ENCODE measurements around the gene CPOX.

CPOX gene

DNA sequence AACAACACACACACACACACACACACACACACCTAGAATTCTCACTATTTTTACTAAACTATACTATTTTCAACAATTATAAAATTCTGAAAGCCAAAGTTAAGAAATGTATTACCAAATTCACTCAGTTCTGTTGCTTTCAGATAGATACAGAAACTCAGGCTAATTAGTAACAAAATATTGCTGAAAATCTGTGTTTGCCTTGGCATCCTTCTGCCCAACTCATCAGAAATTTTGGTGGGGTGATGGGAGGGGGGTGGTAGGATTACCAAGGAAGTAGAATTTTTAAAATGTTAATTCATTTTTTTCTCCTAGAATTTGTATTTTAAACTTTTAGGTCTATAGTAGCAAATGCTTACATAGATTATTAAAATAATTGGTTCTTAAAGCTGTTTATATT lies 2.7 kb upstream of the CPOX start:
- no peak for DNase-seq (ENCODE audit: low read depth)

DNA sequence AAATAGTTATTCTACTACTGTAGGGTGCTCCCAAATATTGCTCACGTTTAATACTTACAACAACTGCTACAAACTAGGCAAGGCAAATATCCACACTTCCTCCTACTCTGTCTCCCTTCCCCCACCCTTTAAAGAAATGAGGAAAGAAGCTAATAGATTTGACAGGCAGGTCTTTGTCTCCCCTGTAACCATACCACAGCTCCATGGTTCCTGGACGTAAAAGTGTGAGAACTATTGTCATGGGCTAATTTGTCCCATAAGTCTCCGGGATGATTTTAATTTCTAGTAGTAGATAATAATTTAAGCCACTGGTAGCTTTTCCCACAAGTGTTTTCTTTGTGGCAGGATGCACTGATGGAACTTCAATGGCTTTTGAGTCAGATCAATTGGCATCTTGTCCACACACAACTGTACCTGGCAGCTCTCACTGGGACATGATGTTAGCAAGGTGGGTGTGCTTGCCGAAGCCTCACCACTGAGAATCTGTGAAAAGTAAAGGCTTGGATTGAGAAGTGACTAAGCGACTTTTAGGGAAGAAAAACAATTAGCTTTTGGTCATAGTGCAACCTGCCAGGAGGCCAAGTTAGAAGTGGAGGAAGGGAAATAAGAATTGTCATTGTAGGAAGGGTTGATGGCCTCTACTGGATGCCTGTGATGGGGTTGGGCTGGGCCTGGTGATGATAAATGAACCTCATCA lies 1.4 kb upstream of the CPOX start:
- DNase-seq (ENCODE audit: low read depth) = no peak

GRCh38 chr3:98592345-98592935 lies 971 bp downstream of the CPOX start:
- DNase-seq (ENCODE audit: low read depth) = no peak

DNA sequence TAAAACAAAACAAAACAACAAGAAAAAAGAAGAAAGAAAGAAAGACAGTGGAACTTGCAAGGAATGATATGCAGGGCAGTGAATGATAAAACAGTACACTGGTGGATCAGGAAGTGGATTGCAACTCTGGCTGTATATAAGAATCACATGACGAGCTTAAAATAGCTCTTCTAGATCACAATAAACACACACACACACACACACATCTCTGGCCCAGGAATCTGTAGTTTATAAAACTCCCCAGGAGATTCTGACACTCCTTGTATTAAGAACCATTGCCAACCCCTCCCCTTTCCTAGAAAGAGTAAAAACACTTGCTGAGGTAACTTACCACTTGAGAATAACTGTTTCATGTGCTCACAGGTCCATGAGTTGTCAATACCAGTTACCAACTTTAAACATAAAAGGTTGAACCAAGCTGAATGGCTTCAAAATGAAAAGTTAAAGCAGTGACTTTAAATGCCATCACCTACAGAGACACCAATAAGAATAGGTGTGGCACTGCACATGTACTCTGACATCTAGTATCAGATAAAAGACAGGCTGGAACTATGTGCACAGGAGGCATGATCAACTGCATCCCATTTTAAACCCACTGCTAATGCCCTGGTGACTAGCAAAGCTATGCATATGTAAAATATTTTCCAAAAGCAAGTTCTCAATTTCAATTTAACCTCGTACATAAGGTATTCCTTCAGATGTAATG lies 3.9 kb downstream of the CPOX start:
- peak; percentile 11 for DNase-seq (ENCODE audit: low read depth)

GRCh38 chr3:98588065-98588464 lies 5.3 kb downstream of the CPOX start:
- peak; percentile 51 for DNase-seq (ENCODE audit: low read depth)

- no peak for DNase-seq (ENCODE audit: low read depth)
Measured at GRCh38 chr3:98587654-98588053, 5.8 kb downstream of the CPOX start.

GRCh38 chr3:98584547-98584946 lies 8.9 kb downstream of the CPOX start:
- no peak for DNase-seq (ENCODE audit: low read depth)

GRCh38 chr3:98583766-98584165 lies 9.6 kb downstream of the CPOX start:
- no peak for DNase-seq (ENCODE audit: low read depth)

DNA sequence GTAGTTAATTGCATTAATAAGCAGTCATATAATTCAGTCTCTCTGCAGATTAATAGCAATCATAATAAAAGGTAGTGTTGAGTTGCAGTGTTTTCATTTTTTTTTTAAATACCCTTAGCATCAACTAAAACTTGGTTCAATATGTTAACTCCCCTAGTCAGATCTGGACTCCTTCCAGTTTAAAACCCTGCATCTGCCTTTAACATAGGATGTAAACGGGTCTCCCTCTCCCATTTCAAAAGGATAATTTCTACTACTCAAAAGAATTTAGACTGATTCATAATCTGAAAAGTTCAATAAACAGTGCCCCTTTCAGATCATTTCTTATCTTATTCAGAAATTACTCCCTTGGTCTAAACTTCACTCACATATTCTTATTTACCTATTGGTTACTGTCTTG lies 11.4 kb downstream of the CPOX start:
- no peak for DNase-seq (ENCODE audit: low read depth)

DNA sequence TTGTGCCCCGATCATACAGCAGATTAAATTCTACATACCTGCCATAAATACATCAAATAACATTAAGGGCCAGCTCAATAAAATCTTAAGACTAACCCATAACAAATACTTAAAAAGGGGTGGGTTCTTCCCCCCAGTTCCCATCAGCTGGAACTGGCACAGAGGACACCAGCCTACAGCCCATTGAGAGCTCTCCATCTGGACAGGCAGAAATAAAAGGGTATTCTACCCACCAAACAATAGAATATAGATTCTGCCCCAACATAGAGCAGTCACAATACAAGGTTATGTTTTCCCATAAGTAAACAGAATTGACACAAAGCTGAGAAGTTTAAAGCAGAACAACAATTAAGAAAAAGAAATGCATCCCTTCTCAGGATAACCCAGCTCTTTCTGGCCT lies 11.9 kb downstream of the CPOX start:
- no peak for DNase-seq (ENCODE audit: low read depth)

DNA sequence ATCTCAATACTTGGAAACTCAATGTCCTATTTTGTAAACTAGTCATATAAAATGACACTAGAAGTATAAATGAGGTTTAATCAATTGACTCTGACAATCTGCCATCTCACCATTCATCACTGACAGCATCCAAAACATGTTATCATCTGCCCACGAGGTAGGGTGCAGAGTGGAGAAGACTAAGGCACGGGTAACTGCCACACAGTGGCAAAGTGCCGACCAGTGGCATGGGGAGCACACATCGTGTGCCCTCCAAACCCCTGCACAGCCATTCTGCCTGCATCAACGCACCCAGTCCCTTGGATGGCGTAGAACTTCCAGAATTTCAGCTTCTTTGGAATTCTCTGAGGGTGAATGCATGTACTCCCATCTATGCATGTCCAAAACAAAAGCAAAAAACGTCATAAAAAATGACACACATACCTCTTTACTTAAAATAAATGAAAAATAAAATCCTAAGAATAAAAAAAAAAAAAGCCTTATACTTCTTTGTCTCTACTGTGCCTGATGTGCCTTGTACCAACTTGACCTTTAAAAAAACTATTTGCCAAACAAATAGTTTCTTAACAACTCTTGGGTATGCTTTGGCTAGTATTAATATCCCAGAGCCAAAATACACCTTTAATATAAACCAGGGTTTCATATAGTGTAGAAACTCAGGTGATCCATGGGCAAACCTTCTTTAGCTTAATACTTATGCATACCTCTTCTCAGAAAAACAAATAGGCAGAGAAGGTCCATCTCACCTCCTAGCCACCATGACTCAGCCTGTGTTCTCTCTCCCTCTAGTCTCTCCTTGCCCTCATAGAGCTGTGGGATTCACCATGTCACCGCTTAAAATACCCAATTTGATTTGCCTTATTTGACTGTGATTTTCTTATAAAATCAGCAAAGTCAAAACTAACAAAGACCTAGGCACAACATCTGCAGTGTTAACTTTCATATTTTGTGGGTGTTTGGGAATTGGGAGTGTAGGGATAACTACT lies 12.7 kb downstream of the CPOX start:
- no peak for DNase-seq (ENCODE audit: low read depth)

DNA sequence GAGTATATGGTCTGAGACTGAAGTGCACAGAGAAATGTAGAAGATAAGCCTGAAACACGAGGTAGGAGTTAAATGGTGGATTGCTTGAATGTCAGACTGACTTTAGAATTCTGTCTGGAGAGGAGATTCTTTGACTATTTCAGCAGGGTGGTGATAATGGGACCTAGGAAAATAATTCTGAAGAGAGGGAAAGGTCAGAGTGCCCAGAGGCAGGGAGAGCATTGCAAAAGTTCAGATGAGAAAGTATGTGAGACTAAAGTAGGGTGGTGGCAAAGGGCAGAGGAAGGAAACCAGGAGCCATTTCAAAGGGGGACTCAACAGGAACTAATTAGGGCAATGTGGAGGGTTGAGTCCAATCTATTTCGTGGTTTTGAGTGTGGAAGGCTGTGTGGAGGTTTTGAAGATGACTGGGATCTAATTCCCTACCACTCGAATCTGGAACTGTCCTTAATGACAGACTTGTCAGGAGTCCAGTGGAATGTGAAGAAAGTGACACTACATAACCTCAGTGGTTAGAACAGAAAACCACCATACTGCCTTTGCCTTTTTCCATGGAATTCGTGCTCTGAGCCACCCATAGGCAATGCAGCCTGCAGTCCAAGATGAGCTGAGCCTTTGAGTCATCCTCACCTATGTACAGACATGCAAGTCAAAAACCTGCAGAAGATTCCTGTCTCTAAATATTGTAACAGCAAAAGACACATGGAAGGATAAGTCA lies 16.1 kb downstream of the CPOX start:
- peak; percentile 58 for DNase-seq (ENCODE audit: low read depth)

- no peak for DNase-seq (ENCODE audit: low read depth)
Measured at GRCh38 chr3:98574132-98574531, 19.3 kb downstream of the CPOX start.

- no peak for DNase-seq (ENCODE audit: low read depth)
Measured at GRCh38 chr3:98573181-98573728, 20.2 kb downstream of the CPOX start.

DNA sequence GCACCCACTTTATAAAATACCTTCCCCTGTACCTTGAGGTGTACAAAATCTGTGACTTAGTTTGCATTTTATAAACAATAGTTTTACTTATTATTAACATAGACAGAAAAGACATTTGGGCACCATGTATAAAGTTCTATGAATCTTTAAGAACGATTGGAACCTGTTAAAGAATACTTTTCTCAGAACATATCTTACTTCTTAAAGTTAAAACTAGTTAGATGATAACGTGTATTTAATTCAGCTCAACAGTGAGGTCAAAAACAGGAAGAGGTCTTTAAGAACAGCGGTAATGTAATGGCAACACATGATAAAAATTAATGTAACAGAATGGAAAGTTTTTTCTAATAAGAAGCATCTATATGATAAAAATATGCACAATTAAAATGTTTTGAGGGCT lies 25.0 kb downstream of the CPOX start:
- DNase-seq (ENCODE audit: low read depth) = no peak

- DNase-seq (ENCODE audit: low read depth) = no peak
Measured at GRCh38 chr3:98567666-98568270, 25.6 kb downstream of the CPOX start.

DNA sequence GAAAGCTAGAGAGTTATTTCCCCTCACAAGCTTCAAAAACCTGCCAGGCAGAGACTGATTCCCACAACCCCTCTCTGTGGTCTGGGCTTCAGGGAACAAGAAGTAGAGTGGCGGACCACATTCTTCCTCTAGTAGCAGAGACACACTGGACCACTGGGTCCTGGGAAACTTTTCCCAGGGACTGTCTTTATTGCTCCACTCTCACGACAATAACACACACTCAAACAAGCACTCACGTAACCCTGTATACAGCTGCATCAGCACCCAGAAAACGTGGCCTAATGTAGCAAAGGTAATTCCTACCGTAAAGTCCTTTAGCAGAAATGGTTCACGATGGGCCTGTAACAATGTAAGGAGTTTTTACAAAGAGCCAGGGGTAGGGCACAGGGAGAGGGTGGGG lies 27.6 kb downstream of the CPOX start:
- no peak for DNase-seq (ENCODE audit: low read depth)

DNA sequence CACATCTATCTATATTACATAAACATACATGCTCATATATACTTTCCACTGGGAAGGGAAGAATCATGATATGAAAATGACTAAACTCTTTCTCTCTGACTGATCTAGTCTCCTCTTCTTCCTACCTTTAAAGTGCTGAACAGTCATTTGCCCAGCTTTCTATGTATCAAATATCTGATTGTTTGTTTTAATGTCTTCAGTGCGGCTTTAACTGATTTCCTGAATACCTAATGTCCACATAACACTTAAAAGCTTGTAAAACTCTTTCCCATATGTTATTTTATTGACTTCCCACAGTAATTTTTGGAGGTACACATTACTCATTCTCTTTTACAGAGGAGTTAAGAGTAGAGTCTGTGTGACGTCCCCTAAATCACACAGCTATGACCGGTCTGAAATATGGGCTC lies 28.2 kb downstream of the CPOX start:
- no peak for DNase-seq (ENCODE audit: low read depth)

DNA sequence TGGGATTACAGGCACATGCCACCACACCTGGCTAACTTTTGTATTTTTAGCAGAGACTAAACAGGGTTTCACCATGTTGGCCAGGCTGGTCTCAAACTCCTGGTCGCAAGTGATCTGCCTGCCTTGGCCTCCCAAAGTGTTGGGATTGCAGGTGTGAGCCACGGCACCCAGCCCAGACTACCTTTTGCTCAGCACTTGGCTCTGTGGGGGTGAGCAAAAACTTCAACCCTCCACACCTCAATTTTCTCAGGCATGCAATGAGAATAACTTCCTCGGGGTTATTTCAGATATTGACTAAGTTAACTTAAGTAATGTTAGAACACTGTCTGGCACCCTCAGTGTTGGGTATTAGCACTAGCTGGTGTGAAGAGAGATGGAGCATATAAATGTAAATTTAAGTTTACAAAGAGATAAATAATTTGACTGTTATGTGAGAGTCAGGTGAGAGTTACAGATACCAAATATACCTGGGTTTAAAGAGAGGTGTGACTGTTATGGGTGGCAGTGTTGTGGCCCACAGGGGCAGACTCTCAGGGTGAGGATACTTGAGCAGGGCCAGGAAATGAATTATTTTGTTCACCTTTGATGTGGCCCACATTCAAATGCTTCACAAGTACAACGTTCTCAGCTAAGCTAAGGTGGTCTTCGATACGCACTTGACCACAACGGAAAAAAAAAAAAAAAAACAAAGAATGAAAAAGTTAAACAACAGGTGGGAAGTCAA lies 29.0 kb downstream of the CPOX start:
- DNase-seq (ENCODE audit: low read depth) = no peak

GRCh38 chr3:98563661-98564281 lies 29.6 kb downstream of the CPOX start:
- DNase-seq (ENCODE audit: low read depth) = peak; percentile 9
